ENCODE data around the gene PRKACB. TPM values are rescaled to one million over a fixed set of nuclear protein-coding genes. Genes with fewer than 3 reads are reported as not detected.
"Not testable (repeated sequence)": the region's sequence is repeated elsewhere in the genome, so short reads cannot be mapped to it uniquely, and the experiment has no call there.

Gene PRKACB
- polyA plus RNA-seq, 4 donors: 43.9 to 59.4 (median 52.9) TPM

- no peak for DNase-seq (ENCODE audit: low read depth in 4 of 4, low spot score in 2 of 4)
These were observed 70.3 kb downstream of the PRKACB start for GRCh38 chr1:84214115-84214956.

GRCh38 chr1:84217239-84217638 is 73.2 kb downstream of the PRKACB start:
- no peak for DNase-seq (ENCODE audit: low read depth in 4 of 4, low spot score in 2 of 4)

- DNase-seq (ENCODE audit: low read depth in 4 of 4, low spot score in 2 of 4): no peak
These were observed 79.8 kb downstream of the PRKACB start for GRCh38 chr1:84223751-84224432.

- no peak for DNase-seq (ENCODE audit: low read depth in 4 of 4, low spot score in 2 of 4)
These were observed 80.8 kb downstream of the PRKACB start for GRCh38 chr1:84224905-84225304.

- no peak for DNase-seq (ENCODE audit: low read depth in 4 of 4, low spot score in 2 of 4)
These were observed 81.6 kb downstream of the PRKACB start for GRCh38 chr1:84225646-84226045.

- not testable (repeated sequence) for DNase-seq (ENCODE audit: low read depth in 4 of 4, low spot score in 2 of 4)
These were observed 88.6 kb downstream of the PRKACB start for GRCh38 chr1:84232676-84233075.

- no peak for DNase-seq (ENCODE audit: low read depth in 4 of 4, low spot score in 2 of 4)
These were observed 92.2 kb downstream of the PRKACB start for GRCh38 chr1:84236256-84236655.

- DNase-seq (ENCODE audit: low read depth in 4 of 4, low spot score in 2 of 4): no peak
These were observed 98.6 kb downstream of the PRKACB start for GRCh38 chr1:84242641-84243040.

GRCh38 chr1:84245563-84245962 is 101.5 kb downstream of the PRKACB start:
- DNase-seq (ENCODE audit: low read depth in 4 of 4, low spot score in 2 of 4): no peak

- DNase-seq (ENCODE audit: low read depth in 4 of 4, low spot score in 2 of 4): no peak
These were observed 102.1 kb downstream of the PRKACB start for GRCh38 chr1:84246213-84246612.

GRCh38 chr1:84247425-84248220 is 103.6 kb downstream of the PRKACB start:
- no peak for DNase-seq (ENCODE audit: low read depth in 4 of 4, low spot score in 2 of 4)

- no peak for DNase-seq (ENCODE audit: low read depth in 4 of 4, low spot score in 2 of 4)
These were observed 106.6 kb downstream of the PRKACB start for GRCh38 chr1:84250668-84251067.

- DNase-seq (ENCODE audit: low read depth in 4 of 4, low spot score in 2 of 4): no peak
These were observed 109.0 kb downstream of the PRKACB start for GRCh38 chr1:84253036-84253435.

- no peak for DNase-seq (ENCODE audit: low read depth in 4 of 4, low spot score in 2 of 4)
These were observed 109.8 kb downstream of the PRKACB start for GRCh38 chr1:84253891-84254290.

GRCh38 chr1:84254703-84255238 is 110.7 kb downstream of the PRKACB start:
- no peak for DNase-seq (ENCODE audit: low read depth in 4 of 4, low spot score in 2 of 4)

GRCh38 chr1:84255582-84255981 is 111.5 kb downstream of the PRKACB start:
- no peak for DNase-seq (ENCODE audit: low read depth in 4 of 4, low spot score in 2 of 4)

GRCh38 chr1:84257617-84258016 is 113.5 kb downstream of the PRKACB start:
- no peak for DNase-seq (ENCODE audit: low read depth in 4 of 4, low spot score in 2 of 4)

- DNase-seq (ENCODE audit: low read depth in 4 of 4, low spot score in 2 of 4): no peak
These were observed 115.3 kb downstream of the PRKACB start for GRCh38 chr1:84259376-84259775.

GRCh38 chr1:84259989-84260388 is 115.9 kb downstream of the PRKACB start:
- no peak for DNase-seq (ENCODE audit: low read depth in 4 of 4, low spot score in 2 of 4)

- no peak for DNase-seq (ENCODE audit: low read depth in 4 of 4, low spot score in 2 of 4)
These were observed 116.9 kb downstream of the PRKACB start for GRCh38 chr1:84260852-84261518.
